ENCODE results near the gene YTHDF1. TPM values are rescaled to one million over a fixed set of nuclear protein-coding genes. Genes with fewer than 3 reads are reported as not detected.
"Not testable (repeated sequence)": the region's sequence is repeated elsewhere in the genome, so short reads cannot be mapped to it uniquely, and the experiment has no call there.

Gene YTHDF1
- total RNA-seq, 1 experiment from 2014 or later = 22.1 TPM

GRCh38 chr20:63157431-63157830 is 58.5 kb downstream of the YTHDF1 start:
- DNase-seq (ENCODE audit: low read depth) = not testable (repeated sequence)

GRCh38 chr20:63156221-63156671 is 59.7 kb downstream of the YTHDF1 start:
- peak; percentile 82 for DNase-seq (ENCODE audit: low read depth)

- no peak for DNase-seq (ENCODE audit: low read depth)
These were observed 60.4 kb downstream of the YTHDF1 start for GRCh38 chr20:63155266-63156165.

- DNase-seq (ENCODE audit: low read depth) = no peak
These were observed 61.5 kb downstream of the YTHDF1 start for GRCh38 chr20:63154395-63154794.

GRCh38 chr20:63153254-63154221 is 62.4 kb downstream of the YTHDF1 start:
- DNase-seq (ENCODE audit: low read depth) = no peak

GRCh38 chr20:63152322-63153253 is 63.3 kb downstream of the YTHDF1 start:
- DNase-seq (ENCODE audit: low read depth) = no peak

GRCh38 chr20:63151554-63152321 is 64.2 kb downstream of the YTHDF1 start:
- DNase-seq (ENCODE audit: low read depth) = peak; percentile 78

GRCh38 chr20:63150911-63151531 is 64.9 kb downstream of the YTHDF1 start:
- peak; percentile 59 for DNase-seq (ENCODE audit: low read depth)

GRCh38 chr20:63150391-63150898 is 65.5 kb downstream of the YTHDF1 start:
- no peak for DNase-seq (ENCODE audit: low read depth)

GRCh38 chr20:63149531-63150192 is 66.3 kb downstream of the YTHDF1 start:
- peak; percentile 58 for DNase-seq (ENCODE audit: low read depth)

- DNase-seq (ENCODE audit: low read depth) = no peak
These were observed 67.2 kb downstream of the YTHDF1 start for GRCh38 chr20:63148696-63149095.

GRCh38 chr20:63147532-63147931 is 68.4 kb downstream of the YTHDF1 start:
- no peak for DNase-seq (ENCODE audit: low read depth)

Other genes starting within 250 kb of the YTHDF1 start
- gene BHLHE23, start 209.2 kb downstream of the YTHDF1 start, total RNA-seq (2014; rRNA removed; shearing (Covaris generic)) = not detected in 2 replicates
- not detected in 2 replicates for gene BIRC7, start 19.8 kb upstream of the YTHDF1 start, total RNA-seq (2014; rRNA removed; shearing (Covaris generic))
- not detected in 2 replicates for gene NKAIN4, start 38.3 kb upstream of the YTHDF1 start, total RNA-seq (2014; rRNA removed; shearing (Covaris generic))
- 29.0 and 35.7 TPM in 2 replicates for gene ARFGAP1, start 56.7 kb upstream of the YTHDF1 start, total RNA-seq (2014; rRNA removed; shearing (Covaris generic))
- gene COL20A1, start 77.1 kb upstream of the YTHDF1 start, total RNA-seq (2014; rRNA removed; shearing (Covaris generic)) = not detected in 2 replicates
- not detected in 2 replicates for gene CHRNA4, start 145.2 kb upstream of the YTHDF1 start, total RNA-seq (2014; rRNA removed; shearing (Covaris generic))